ENCODE data around the gene FMNL2. TPM values are rescaled to one million over a fixed set of nuclear protein-coding genes. Genes with fewer than 3 reads are reported as not detected.

FMNL2 gene
- polyA plus RNA-seq, 1 donor: 22.4 TPM

GRCh38 chr2:152646264-152646663 lies 311.3 kb downstream of the FMNL2 start:
- DNase-seq (ENCODE audit: low read depth): no peak

- DNase-seq (ENCODE audit: low read depth): no peak
Measured at GRCh38 chr2:152646775-152647174, 311.8 kb downstream of the FMNL2 start.

- no peak for DNase-seq (ENCODE audit: low read depth)
Measured at GRCh38 chr2:152647552-152647951, 312.6 kb downstream of the FMNL2 start.

GRCh38 chr2:152648336-152648735 lies 313.4 kb downstream of the FMNL2 start:
- no peak for DNase-seq (ENCODE audit: low read depth)

- no peak for DNase-seq (ENCODE audit: low read depth)
Measured at GRCh38 chr2:152649997-152650396, 315.0 kb downstream of the FMNL2 start.

- no peak for DNase-seq (ENCODE audit: low read depth)
Measured at GRCh38 chr2:152650768-152651371, 315.9 kb downstream of the FMNL2 start.

GRCh38 chr2:152651834-152652233 lies 316.9 kb downstream of the FMNL2 start:
- DNase-seq (ENCODE audit: low read depth): no peak

- no peak for DNase-seq (ENCODE audit: low read depth)
Measured at GRCh38 chr2:152655880-152656279, 320.9 kb downstream of the FMNL2 start.

GRCh38 chr2:152657043-152657442 lies 322.1 kb downstream of the FMNL2 start:
- no peak for DNase-seq (ENCODE audit: low read depth)

GRCh38 chr2:152658221-152658620 lies 323.2 kb downstream of the FMNL2 start:
- no peak for DNase-seq (ENCODE audit: low read depth)

GRCh38 chr2:152661076-152661475 lies 326.1 kb downstream of the FMNL2 start:
- DNase-seq (ENCODE audit: low read depth): no peak

GRCh38 chr2:152664725-152665124 lies 329.8 kb downstream of the FMNL2 start:
- DNase-seq (ENCODE audit: low read depth): no peak

- DNase-seq (ENCODE audit: low read depth): no peak
Measured at GRCh38 chr2:152674334-152674733, 339.4 kb downstream of the FMNL2 start.

- no peak for DNase-seq (ENCODE audit: low read depth)
Measured at GRCh38 chr2:152676461-152676860, 341.5 kb downstream of the FMNL2 start.

GRCh38 chr2:152678808-152679207 lies 343.8 kb downstream of the FMNL2 start:
- DNase-seq (ENCODE audit: low read depth): no peak

GRCh38 chr2:152682663-152683062 lies 347.7 kb downstream of the FMNL2 start:
- no peak for DNase-seq (ENCODE audit: low read depth)

- no peak for DNase-seq (ENCODE audit: low read depth)
Measured at GRCh38 chr2:152683400-152683799, 348.4 kb downstream of the FMNL2 start.

GRCh38 chr2:152686321-152686720 lies 351.3 kb downstream of the FMNL2 start:
- no peak for DNase-seq (ENCODE audit: low read depth)

GRCh38 chr2:152693033-152693432 lies 358.1 kb downstream of the FMNL2 start:
- no peak for DNase-seq (ENCODE audit: low read depth)

GRCh38 chr2:152694161-152694661 lies 359.2 kb downstream of the FMNL2 start:
- DNase-seq (ENCODE audit: low read depth): no peak

GRCh38 chr2:152695763-152696162 lies 360.8 kb downstream of the FMNL2 start:
- no peak for DNase-seq (ENCODE audit: low read depth)

- no peak for DNase-seq (ENCODE audit: low read depth)
Measured at GRCh38 chr2:152696476-152696875, 361.5 kb downstream of the FMNL2 start.
